IMR-90 (cell line): ENCODE data around the gene MPL. TPM values are rescaled to one million over a fixed set of nuclear protein-coding genes. Genes with fewer than 3 reads are reported as not detected.

Source experiments
- ATAC-seq: fragments of 200-7000 bp; cut with Tn5 transposase; 2 replicates; pipeline ENCODE4 v1.9.1; 2020; ENCODE audit warnings: low read depth, mild to moderate bottlenecking, moderate library complexity
- BruUV-seq: library from RNA; stranded (reverse); fragments of 400-500 nt; replicated peaks from 2 replicates; lab custom pipeline; 2021; lab: Mats Ljungman, UMichigan
- CTCF ChIA-PET: fragments of 300-600 bp; formaldehyde crosslinking; extraction: SDS; loops from one replicate; lab custom pipeline; 2021; ENCODE audit warnings: antibody characterized with exemption; lab: Yijun Ruan, JAX
- POLR2A ChIA-PET: fragments of 300-600 bp; sonication (Branson Sonifier 250); formaldehyde crosslinking; loops from one replicate; lab custom pipeline; 2022; ENCODE audit warnings: antibody characterized with exemption; ENCODE audit not compliant: unreplicated experiment; lab: Charles Lee
- DNase-seq: peaks from one replicate; pipeline ENCODE4 v3.0.0; 2013
- H2AFZ ChIP-seq: replicated peaks from 2 replicates; pipeline ENCODE3; 2013; ENCODE audit warnings: low read length, mild to moderate bottlenecking; ENCODE audit not compliant: poor library complexity
- H2AK5ac ChIP-seq: 2 replicates; pipeline ENCODE4 v1.6.1; 2013; ENCODE audit warnings: low read depth, low read length, inconsistent platforms
- H2AK9ac ChIP-seq: replicated peaks from 2 replicates; pipeline ENCODE3; 2013; ENCODE audit warnings: mild to moderate bottlenecking, low read depth, low read length, moderate library complexity; ENCODE audit not compliant: poor library complexity
- H2BK120ac ChIP-seq: 2 replicates; pipeline ENCODE4 v1.6.1; 2013; ENCODE audit warnings: low read depth, low read length, inconsistent platforms
- H2BK15ac ChIP-seq: 3 replicates; pipeline ENCODE4 v1.6.1; 2013; ENCODE audit warnings: low read depth, low read length, inconsistent platforms
- H2BK20ac ChIP-seq: 2 replicates; pipeline ENCODE4 v1.6.1; 2013; ENCODE audit warnings: low read depth, mild to moderate bottlenecking, inconsistent platforms, low read length, moderate library complexity
- H2BK5ac ChIP-seq: 2 replicates; pipeline ENCODE4 v1.6.1; 2013; ENCODE audit warnings: mild to moderate bottlenecking, low read depth, low read length, inconsistent platforms; ENCODE audit not compliant: poor library complexity, severe bottlenecking
- H3K14ac ChIP-seq: replicated peaks from 2 replicates; pipeline ENCODE4 v1.6.1; 2013; ENCODE audit warnings: low read depth, low read length, inconsistent platforms
- H3K18ac ChIP-seq: 2 replicates; pipeline ENCODE4 v1.6.1; 2013; ENCODE audit warnings: low read depth, low read length, control low read depth
- H3K23ac ChIP-seq: 2 replicates; pipeline ENCODE4 v1.6.1; 2013; ENCODE audit warnings: low read depth, low read length, inconsistent platforms
- H3K27ac ChIP-seq: 2 replicates; pipeline ENCODE4 v1.5.1; 2013; ENCODE audit warnings: mild to moderate bottlenecking, control low read depth, low read length; ENCODE audit not compliant: insufficient read depth
- H3K27me3 ChIP-seq: 2 replicates; pipeline ENCODE4 v1.6.1; 2013; ENCODE audit warnings: low read length; ENCODE audit not compliant: control insufficient read depth, insufficient read depth
- H3K36me3 ChIP-seq: 2 replicates; pipeline ENCODE4 v1.6.1; 2013; ENCODE audit warnings: low read length, mixed read lengths; ENCODE audit not compliant: control insufficient read depth, insufficient read depth
- H3K4ac ChIP-seq: 2 replicates; pipeline ENCODE4 v1.6.1; 2013; ENCODE audit warnings: low read depth, low read length, inconsistent platforms
- H3K4me1 ChIP-seq: 2 replicates; pipeline ENCODE4 v1.6.1; 2013; ENCODE audit warnings: low read length, mixed read lengths; ENCODE audit not compliant: control insufficient read depth, insufficient read depth
- H3K4me2 ChIP-seq: 2 replicates; pipeline ENCODE4 v1.6.1; 2013; ENCODE audit warnings: low read depth, mild to moderate bottlenecking, control low read depth, low read length, moderate library complexity
- H3K4me3 ChIP-seq: 2 replicates; pipeline ENCODE4 v1.5.1; 2013; ENCODE audit warnings: low read depth, mild to moderate bottlenecking, control low read depth, low read length, moderate library complexity; ENCODE audit not compliant: insufficient read depth
- H3K56ac ChIP-seq: 2 replicates; pipeline ENCODE4 v1.6.1; 2013; ENCODE audit warnings: low read length, inconsistent platforms; ENCODE audit not compliant: insufficient read depth; ENCODE audit errors: extremely low read depth
- H3K79me1 ChIP-seq, 2 experiments: 2 replicates each; pipeline ENCODE4 v1.6.1; 2013; ENCODE audit warnings: low read length in 2 of 2, inconsistent platforms in 1 of 2, low read depth in 1 of 2
- H3K9ac ChIP-seq: 2 replicates; pipeline ENCODE4 v1.6.1; 2013; ENCODE audit warnings: low read depth, low read length, control low read depth
- H3K9me1 ChIP-seq: 2 replicates; pipeline ENCODE4 v1.6.1; 2013; ENCODE audit warnings: low read length, inconsistent platforms; ENCODE audit not compliant: insufficient read depth
- H3K9me3 ChIP-seq: 2 replicates; pipeline ENCODE4 v1.6.1; 2013; ENCODE audit warnings: low read length; ENCODE audit not compliant: control insufficient read depth, insufficient read depth
- H4K20me1 ChIP-seq: 2 replicates; pipeline ENCODE4 v1.6.1; 2013; ENCODE audit warnings: low read length, inconsistent platforms; ENCODE audit not compliant: insufficient read depth
- H4K5ac ChIP-seq: 2 replicates; pipeline ENCODE4 v1.6.1; 2013; ENCODE audit warnings: mild to moderate bottlenecking, low read depth, low read length, control low read depth
- H4K8ac ChIP-seq, 2 experiments: 2 replicates each; pipeline ENCODE4 v1.6.1; 2013; ENCODE audit warnings: low read depth in 2 of 2, low read length in 2 of 2, control low read depth in 1 of 2, inconsistent platforms in 1 of 2
- H4K91ac ChIP-seq: 2 replicates; pipeline ENCODE4 v1.6.1; 2013; ENCODE audit warnings: low read depth, low read length, inconsistent platforms; ENCODE audit not compliant: insufficient read depth
- BHLHE40 ChIP-seq: fragments of 150-350 bp; IDR thresholded peaks from 2 replicates; pipeline ENCODE4 v1.6.1; 2016; ENCODE audit warnings: mild to moderate bottlenecking, low read depth, low read length
- CEBPB ChIP-seq: IDR thresholded peaks from 2 replicates; pipeline ENCODE4 v1.6.1; 2012; ENCODE audit warnings: low read depth, low read length, improper control_type of control experiment
- CHD1 ChIP-seq: IDR thresholded peaks from 2 replicates; pipeline ENCODE4 v1.6.1; 2012; ENCODE audit warnings: low read depth, low read length, improper control_type of control experiment
- CTCF ChIP-seq: conservative IDR thresholded peaks from 2 replicates; pipeline ENCODE4 v1.5.1; 2012; ENCODE audit warnings: mild to moderate bottlenecking, low read depth, low read length, improper control_type of control experiment
- FOS ChIP-seq: fragments of 150-350 bp; IDR thresholded peaks from 2 replicates; pipeline ENCODE4 v1.6.1; 2016; ENCODE audit warnings: low read depth, low read length
- MAZ ChIP-seq: IDR thresholded peaks from 2 replicates; pipeline ENCODE4 v1.6.1; 2012; ENCODE audit warnings: low read depth, mild to moderate bottlenecking, low read length, improper control_type of control experiment, moderate library complexity, borderline replicate concordance
- NFE2L2 ChIP-seq: fragments of 150-350 bp; IDR thresholded peaks from 2 replicates; pipeline ENCODE4 v1.6.1; 2016; ENCODE audit warnings: low read depth, mild to moderate bottlenecking, low read length
- RAD21 ChIP-seq: IDR thresholded peaks from 2 replicates; pipeline ENCODE4 v1.6.1; 2012; ENCODE audit warnings: low read length, improper control_type of control experiment
- RCOR1 ChIP-seq: IDR thresholded peaks from 2 replicates; pipeline ENCODE4 v1.6.1; 2012; ENCODE audit warnings: mild to moderate bottlenecking, low read length, improper control_type of control experiment; ENCODE audit not compliant: insufficient replicate concordance
- RFX5 ChIP-seq: IDR thresholded peaks from 2 replicates; pipeline ENCODE4 v1.8.0; 2012; ENCODE audit warnings: low read depth, mild to moderate bottlenecking, low read length, moderate library complexity
- USF2 ChIP-seq: fragments of 150-350 bp; IDR thresholded peaks from 2 replicates; pipeline ENCODE4 v1.6.1; 2017; ENCODE audit warnings: mild to moderate bottlenecking, antibody characterized with exemption, low read length, low read depth
- WGBS, 2 experiments: methylation state at CpG; one replicate each; pipeline versions ENCODE4 v1.1.5 to v1.1.7; 2013; ENCODE audit warnings: missing lambda C conversion rate in 2 of 2; ENCODE audit not compliant: insufficient read length in 1 of 2; ENCODE audit errors: extremely low coverage in 2 of 2; 5-methylcytosine and 5-hydroxymethylcytosine counted together
- dilution Hi-C: fragments of 300-500 bp; cut with HindIII; formaldehyde crosslinking; loops from one replicate; pipeline ENCODE4 v1.14.3; 2018; ENCODE audit warnings: low sequenced_read_pairs; ENCODE audit not compliant: unreplicated experiment
- in situ Hi-C: fragments of 300-500 bp; cut with MboI; formaldehyde crosslinking; loops from 3 replicates; pipeline ENCODE4 v1.14.3; 2019; ENCODE audit warnings: low sequenced_read_pairs, inconsistent platforms, mixed read lengths
- intact Hi-C: fragments of 100-400 bp; cut with micrococcal nuclease; formaldehyde crosslinking; loops from 2 replicates; pipeline ENCODE4 v1.10.0; 2022
- polyA plus RNA-seq, 3 experiments: library from polyadenylated mRNA; depleted of rRNA; stranded (reverse); fragments of >200 nt; gene quantifications; 2 replicates each; pipeline ENCODE4 v1.2.3, GENCODE V29; 2012; ENCODE audit warnings: low replicate concordance in 1 of 3
- total RNA-seq: library from RNA; depleted of rRNA; stranded (reverse); fragments of >200 nt; gene quantifications from 2 replicates; pipeline ENCODE4 v1.2.3, GENCODE V29; 2012
- TF ChIP-seq, protein P1 (sequence below): fragments of 150-350 bp; IDR thresholded peaks from 2 replicates; pipeline ENCODE4 v1.6.1; 2016; ENCODE audit warnings: low read depth, mild to moderate bottlenecking, low read length, moderate library complexity, borderline replicate concordance

MPL gene
- total and polyA plus RNA-seq, 2 of the 4 experiments (the other 2 are of a cell fraction): 0.12 TPM; not detected in 1

DNA sequence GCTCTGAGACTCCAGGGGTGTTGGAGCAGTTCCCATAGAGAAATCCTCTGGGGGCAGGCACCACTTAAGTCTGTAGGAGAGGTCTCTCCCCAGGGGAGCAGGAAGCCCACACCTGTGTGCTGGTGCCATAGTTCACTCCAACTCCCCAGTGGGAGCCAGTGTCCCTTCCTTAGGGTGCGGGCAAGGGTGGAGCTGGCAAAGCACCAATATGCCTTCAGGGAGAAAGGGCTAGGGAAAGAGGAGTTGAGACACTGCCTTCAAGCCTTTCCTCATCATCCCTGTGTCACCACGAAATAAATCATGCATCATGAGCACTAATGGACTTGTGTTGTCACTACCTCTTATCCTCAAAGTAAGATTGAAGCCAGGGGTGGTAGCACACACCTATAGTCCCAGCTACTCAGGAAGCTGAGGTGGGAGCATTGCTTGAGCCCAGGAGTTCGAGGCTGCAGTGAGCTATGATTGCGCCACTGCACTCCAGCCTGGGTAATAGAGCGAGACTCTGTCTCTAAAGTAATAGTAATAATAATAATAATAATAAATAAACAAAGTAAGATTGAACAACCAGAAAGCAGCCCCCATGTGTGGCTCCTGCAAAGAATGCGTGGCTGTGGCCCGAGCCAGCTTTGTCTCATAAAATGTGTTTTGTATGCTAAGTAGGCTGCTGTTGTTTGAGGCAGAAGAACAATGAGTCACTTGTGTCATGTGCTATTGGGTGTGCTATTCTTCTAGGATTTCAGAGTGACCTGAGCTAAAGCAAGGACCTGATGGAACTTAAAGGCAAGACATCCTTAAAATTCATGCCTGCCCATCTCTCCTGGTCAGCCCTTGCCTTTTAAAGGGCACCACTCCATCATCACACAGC is 43.5 kb upstream of the MPL start:
- Histone ChIP-seq H3K14ac (peak overlapping the region; percentile 36; the same call in 1 of the 2 replicates), H4K20me1 (no peaks in the 10 kb centered on the region), H3K36me3 (no peaks in the 10 kb centered on the region), H3K4me1 (peaks cover 10% of the 10 kb centered on the region), H4K91ac (no peak overlapping the region), H3K79me1 (no peaks in the 10 kb centered on the region), H2BK120ac (no peak overlapping the region), H2AK5ac (0 out of 2 replicates have a peak overlapping the region, but pooled peaks have one; percentile 14), H2BK15ac (no peak overlapping the region), H2BK20ac (no peak overlapping the region), H3K56ac (no peak overlapping the region), H3K9ac (no peak overlapping the region), H3K27ac (no peak overlapping the region; the same call in 1 of the 2 replicates), H3K4ac (no peak overlapping the region), H2AK9ac (peak overlapping the region; percentile 49), H3K9me1 (peaks cover 3% of the 10 kb centered on the region; the same call in 1 of the 2 replicates), H3K4me3 (no peak overlapping the region), H3K23ac (no peak overlapping the region; the same call in 1 of the 2 replicates), H4K8ac (no peak overlapping the region), H2AFZ (peak overlapping the region; percentile 41), H3K4me2 (no peak overlapping the region), H3K18ac (no peak overlapping the region), H3K27me3 (peaks cover 4% of the 10 kb centered on the region), H4K5ac (no peak overlapping the region), H3K9me3 (no peaks in the 10 kb centered on the region), H2BK5ac (no peak overlapping the region)
- no TSS peak for BruUV-seq
- WGBS, 2 experiments: no CpG with 5 or more reads among the region's 7 CpGs
- TF ChIP-seq BHLHE40 (0 out of 2 replicates have a peak, but pooled peaks have one; percentile 17), CHD1 (no peak), FOS (no peak), CTCF (no peak), RFX5 (no peak), CEBPB (peak; percentile 29; the same call in 1 of the 2 replicates), RCOR1 (no peak), USF2 (no peak), RAD21 (no peak), MAZ (no peak), NFE2L2 (no peak)
- TF ChIP-seq, protein P1, sequence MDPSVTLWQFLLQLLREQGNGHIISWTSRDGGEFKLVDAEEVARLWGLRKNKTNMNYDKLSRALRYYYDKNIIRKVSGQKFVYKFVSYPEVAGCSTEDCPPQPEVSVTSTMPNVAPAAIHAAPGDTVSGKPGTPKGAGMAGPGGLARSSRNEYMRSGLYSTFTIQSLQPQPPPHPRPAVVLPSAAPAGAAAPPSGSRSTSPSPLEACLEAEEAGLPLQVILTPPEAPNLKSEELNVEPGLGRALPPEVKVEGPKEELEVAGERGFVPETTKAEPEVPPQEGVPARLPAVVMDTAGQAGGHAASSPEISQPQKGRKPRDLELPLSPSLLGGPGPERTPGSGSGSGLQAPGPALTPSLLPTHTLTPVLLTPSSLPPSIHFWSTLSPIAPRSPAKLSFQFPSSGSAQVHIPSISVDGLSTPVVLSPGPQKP: no peak
- ChIA-PET POLR2A (no interaction called here), CTCF (interaction anchor here (0.7 to 1.4 kb wide), 2 partner anchors 15 to 64 kb away, joined by 3 read pairs; partner anchors contain the start of gene CDC20)
- peak; percentile 56 for DNase-seq
- intact Hi-C loops (no loop called here), in situ Hi-C loops (no loop called here), dilution Hi-C loops (no loop called here)
- ATAC-seq: peak; percentile 19; the same call in 1 of the 2 replicates
